Measurements from ENCODE around the gene LMAN2L. TPM values are rescaled to one million over a fixed set of nuclear protein-coding genes. Genes with fewer than 3 reads are reported as not detected.

The LMAN2L gene
- total RNA-seq, 1 donor from 2014 or later = 27.9 TPM

DNA sequence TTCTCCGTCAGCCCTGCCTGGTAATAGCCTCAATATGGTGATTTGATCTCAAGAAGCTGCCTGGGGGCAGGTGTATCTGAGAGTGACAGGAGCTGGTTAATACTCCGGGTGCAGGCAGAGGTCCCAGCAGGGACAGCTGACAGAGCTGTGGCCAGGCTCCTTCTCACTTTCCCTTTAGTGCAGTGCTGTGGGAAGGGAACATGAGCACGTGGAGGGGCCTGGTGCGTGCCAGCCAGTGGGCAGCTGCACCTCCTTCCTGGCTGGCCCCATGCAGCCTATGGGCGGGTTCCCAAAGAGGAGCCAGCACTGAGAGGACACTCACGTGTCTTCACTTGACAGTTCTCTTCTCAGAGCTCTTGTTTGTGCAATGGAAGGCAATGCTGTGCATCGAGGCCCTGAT is 29.9 kb upstream of the LMAN2L start:
- Histone ChIP-seq H3K27ac (replicated peaks) (peak overlapping the region; percentile 79), H3K4me1 (peaks cover 31% of the 10 kb centered on the region), H3K9me3 (replicated peaks) (no peaks in the 10 kb centered on the region), H3K4me3 (peak overlapping the region; percentile 29), H3K27me3 (ENCODE audit: low read depth) (no peaks in the 10 kb centered on the region), H3K36me3 (no peaks in the 10 kb centered on the region)
- DNase-seq = peak; percentile 80
- intact Hi-C loops (cut with micrococcal nuclease) = no loop called here
- TF ChIP-seq, protein P1, sequence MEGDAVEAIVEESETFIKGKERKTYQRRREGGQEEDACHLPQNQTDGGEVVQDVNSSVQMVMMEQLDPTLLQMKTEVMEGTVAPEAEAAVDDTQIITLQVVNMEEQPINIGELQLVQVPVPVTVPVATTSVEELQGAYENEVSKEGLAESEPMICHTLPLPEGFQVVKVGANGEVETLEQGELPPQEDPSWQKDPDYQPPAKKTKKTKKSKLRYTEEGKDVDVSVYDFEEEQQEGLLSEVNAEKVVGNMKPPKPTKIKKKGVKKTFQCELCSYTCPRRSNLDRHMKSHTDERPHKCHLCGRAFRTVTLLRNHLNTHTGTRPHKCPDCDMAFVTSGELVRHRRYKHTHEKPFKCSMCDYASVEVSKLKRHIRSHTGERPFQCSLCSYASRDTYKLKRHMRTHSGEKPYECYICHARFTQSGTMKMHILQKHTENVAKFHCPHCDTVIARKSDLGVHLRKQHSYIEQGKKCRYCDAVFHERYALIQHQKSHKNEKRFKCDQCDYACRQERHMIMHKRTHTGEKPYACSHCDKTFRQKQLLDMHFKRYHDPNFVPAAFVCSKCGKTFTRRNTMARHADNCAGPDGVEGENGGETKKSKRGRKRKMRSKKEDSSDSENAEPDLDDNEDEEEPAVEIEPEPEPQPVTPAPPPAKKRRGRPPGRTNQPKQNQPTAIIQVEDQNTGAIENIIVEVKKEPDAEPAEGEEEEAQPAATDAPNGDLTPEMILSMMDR (IDR thresholded peaks at IDR 0.05; ENCODE audit: borderline replicate concordance) = no peak

DNA sequence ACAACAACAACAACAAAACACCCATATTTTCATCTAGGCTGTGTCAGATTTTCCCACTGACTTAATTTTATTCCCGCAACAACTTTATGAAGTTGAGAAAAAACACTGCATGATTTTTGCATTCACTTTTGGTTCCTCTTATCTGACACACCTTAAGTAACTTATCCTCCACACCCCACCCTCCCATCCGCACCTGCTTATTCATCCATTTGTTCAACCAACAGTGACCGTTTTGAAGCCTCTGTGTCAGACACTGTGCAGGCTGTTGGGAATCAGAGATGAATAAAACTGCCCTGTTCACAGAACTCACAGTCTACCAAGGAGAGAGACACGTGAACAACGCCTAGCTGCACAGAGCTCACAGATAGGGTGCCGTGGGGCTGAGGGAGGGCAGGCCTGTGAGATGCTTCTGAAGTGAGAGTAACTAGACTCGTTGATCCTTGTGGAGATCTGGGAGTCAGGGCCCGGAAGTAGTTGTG is 28.3 kb upstream of the LMAN2L start:
- Histone ChIP-seq H3K9me3 (replicated peaks) (no peaks in the 10 kb centered on the region), H3K27ac (replicated peaks) (no peak overlapping the region), H3K27me3 (ENCODE audit: low read depth) (no peaks in the 10 kb centered on the region), H3K36me3 (no peaks in the 10 kb centered on the region), H3K4me3 (no peak overlapping the region), H3K4me1 (peaks cover 38% of the 10 kb centered on the region)
- TF ChIP-seq, protein P1 (IDR thresholded peaks at IDR 0.05; ENCODE audit: borderline replicate concordance) = no peak
- intact Hi-C loops (cut with micrococcal nuclease) = no loop called here
- no peak for DNase-seq

DNA sequence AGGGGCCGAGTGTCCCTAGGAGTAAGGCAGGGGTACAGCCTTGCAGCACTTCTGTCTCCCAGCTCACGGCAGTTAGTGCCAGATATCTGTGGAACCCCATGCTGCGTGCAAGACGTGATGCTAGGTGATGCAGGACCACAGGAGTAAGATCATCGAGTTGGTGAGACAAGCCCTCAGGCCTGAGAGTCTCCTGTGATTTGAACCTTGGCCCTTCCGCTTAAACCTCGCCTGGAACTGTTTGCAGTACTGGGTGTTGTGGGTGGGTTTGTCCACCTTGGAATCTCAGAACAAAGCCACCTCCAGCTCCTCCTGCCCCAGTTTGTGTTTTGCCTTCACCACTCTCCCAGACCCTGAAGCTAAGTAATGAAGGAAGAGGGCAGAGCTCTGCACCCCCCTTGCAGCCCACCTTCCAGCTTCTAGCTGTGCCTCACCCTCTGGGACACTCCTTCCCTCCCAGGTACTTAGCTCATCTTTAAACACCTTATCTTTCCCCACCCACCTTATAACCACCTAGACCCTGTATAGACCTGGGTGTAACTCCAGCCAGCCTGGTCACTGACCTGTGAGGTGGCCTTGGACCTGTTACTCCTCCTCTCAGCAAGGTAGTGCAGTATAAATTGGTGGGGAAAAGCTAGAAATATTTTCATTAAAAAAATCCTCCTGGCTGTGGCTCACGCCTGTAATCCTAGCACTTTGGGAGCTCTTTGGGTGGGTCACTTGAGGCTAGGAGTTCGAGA is 27.4 kb upstream of the LMAN2L start:
- H3K4me3 ChIP-seq = no peak overlapping the region
- no peaks in the 10 kb centered on the region for H3K36me3 ChIP-seq
- TF ChIP-seq, protein P1 (IDR thresholded peaks at IDR 0.05; ENCODE audit: borderline replicate concordance) = no peak
- H3K4me1 ChIP-seq = peaks cover 43% of the 10 kb centered on the region
- no peaks in the 10 kb centered on the region for H3K27me3 ChIP-seq (ENCODE audit: low read depth)
- DNase-seq = no peak
- H3K9me3 ChIP-seq (replicated peaks) = no peaks in the 10 kb centered on the region
- intact Hi-C loops (cut with micrococcal nuclease) = no loop called here
- no peak overlapping the region for H3K27ac ChIP-seq (replicated peaks)

DNA sequence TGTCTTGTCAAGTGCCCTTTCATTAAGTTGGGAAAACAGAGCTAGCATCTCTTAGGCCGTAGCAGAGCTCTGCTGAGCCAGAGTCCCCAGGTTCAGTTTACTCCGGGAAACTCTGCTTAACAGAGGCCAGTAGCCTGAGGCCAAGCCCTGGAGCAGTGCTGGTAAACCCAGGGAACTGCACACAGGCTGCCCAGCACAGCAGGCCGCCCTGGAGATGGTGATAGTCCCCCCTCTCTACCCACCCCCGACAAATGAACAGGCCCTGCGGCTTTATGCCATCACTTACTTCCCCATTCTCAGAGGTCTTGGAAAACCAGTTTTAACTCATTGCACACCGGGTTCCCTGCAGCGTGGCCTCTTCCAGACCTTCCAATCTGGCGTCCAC is 24.4 kb upstream of the LMAN2L start:
- Histone ChIP-seq H3K9me3 (replicated peaks) (no peaks in the 10 kb centered on the region), H3K27me3 (ENCODE audit: low read depth) (no peaks in the 10 kb centered on the region), H3K4me1 (peaks cover 50% of the 10 kb centered on the region), H3K27ac (replicated peaks) (peak overlapping the region; percentile 7), H3K4me3 (peak overlapping the region; percentile 77), H3K36me3 (no peaks in the 10 kb centered on the region)
- intact Hi-C loops (cut with micrococcal nuclease) = no loop called here
- TF ChIP-seq, protein P1 (IDR thresholded peaks at IDR 0.05; ENCODE audit: borderline replicate concordance) = no peak
- DNase-seq = no peak

DNA sequence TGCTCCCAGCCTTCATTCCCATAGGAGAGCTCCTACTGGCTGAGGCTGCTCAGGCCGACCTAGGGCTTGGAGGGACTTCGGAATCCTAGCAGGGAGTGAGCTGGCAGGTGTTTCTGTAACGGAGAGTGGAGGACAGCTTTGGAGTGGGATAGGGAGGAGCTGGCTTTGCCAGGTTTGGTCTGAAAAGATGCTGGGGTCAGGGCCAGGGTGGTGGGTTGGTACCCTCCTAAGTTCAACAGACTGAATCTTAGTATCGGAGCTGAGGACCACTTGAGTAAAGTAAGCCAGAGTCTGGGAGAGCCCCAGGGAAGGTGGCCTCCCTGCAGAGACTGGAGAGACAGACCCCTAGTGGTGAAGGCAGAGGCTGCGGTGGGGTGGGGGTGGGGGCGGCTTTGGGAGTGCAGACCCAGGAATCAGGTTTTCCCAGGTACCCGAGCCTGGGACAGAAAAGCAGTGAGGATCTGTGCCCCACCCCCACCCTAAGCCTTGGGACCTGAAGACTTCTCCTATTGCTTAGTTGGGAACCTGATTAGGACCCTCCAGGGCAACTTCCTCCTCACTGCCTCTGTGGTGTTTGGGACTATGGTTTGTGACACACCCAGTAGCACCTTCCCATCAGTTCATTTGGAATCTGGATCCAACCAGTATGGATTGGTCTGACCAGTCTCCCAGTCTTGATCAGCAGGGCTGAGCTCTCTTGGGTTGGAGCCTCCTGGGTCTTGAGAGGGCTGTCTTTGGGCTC is 23.8 kb upstream of the LMAN2L start:
- intact Hi-C loops (cut with micrococcal nuclease) = no loop called here
- H3K36me3 ChIP-seq = no peaks in the 10 kb centered on the region
- H3K9me3 ChIP-seq (replicated peaks) = no peaks in the 10 kb centered on the region
- DNase-seq = no peak
- H3K27me3 ChIP-seq (ENCODE audit: low read depth) = no peaks in the 10 kb centered on the region
- TF ChIP-seq, protein P1 (IDR thresholded peaks at IDR 0.05; ENCODE audit: borderline replicate concordance) = peak; percentile 52
- H3K4me3 ChIP-seq = peak overlapping the region; percentile 77
- H3K4me1 ChIP-seq = peaks cover 48% of the 10 kb centered on the region
- H3K27ac ChIP-seq (replicated peaks) = peak overlapping the region; percentile 7

Measured in left ventricle myocardium inferior (tissue), 1 donor.